NCI-H82 treated with DMSO at 0.1 percent for 48 hours (cell line): ENCODE measurements around the gene HERPUD2.
"Not testable (repeated sequence)": the region's sequence is repeated elsewhere in the genome, so short reads cannot be mapped to it uniquely, and the experiment has no call there.

ENCODE experiments used
- DNase-seq: peaks from one replicate; lab custom pipeline; 2025; ENCODE audit not compliant: unreplicated experiment; lab: John Stamatoyannopoulos, UW

HERPUD2 gene

GRCh38 chr7:35623381-35623780, 71.6 kb downstream of the HERPUD2 start:
- no peak for DNase-seq

- no peak for DNase-seq
Observed at GRCh38 chr7:35619863-35620262, 75.1 kb downstream of the HERPUD2 start.

- no peak for DNase-seq
Observed at GRCh38 chr7:35617041-35617440, 77.9 kb downstream of the HERPUD2 start.

- DNase-seq = no peak
Observed at GRCh38 chr7:35613150-35613549, 81.8 kb downstream of the HERPUD2 start.

GRCh38 chr7:35605760-35606159, 89.2 kb downstream of the HERPUD2 start:
- DNase-seq = no peak

- no peak for DNase-seq
Observed at GRCh38 chr7:35604595-35604994, 90.3 kb downstream of the HERPUD2 start.

GRCh38 chr7:35599645-35600044, 95.3 kb downstream of the HERPUD2 start:
- DNase-seq = no peak

- DNase-seq = no peak
Observed at GRCh38 chr7:35599061-35599460, 95.9 kb downstream of the HERPUD2 start.

GRCh38 chr7:35596061-35596460, 98.9 kb downstream of the HERPUD2 start:
- DNase-seq = no peak

GRCh38 chr7:35593899-35594298, 101.0 kb downstream of the HERPUD2 start:
- DNase-seq = no peak

- no peak for DNase-seq
Observed at GRCh38 chr7:35588647-35589046, 106.3 kb downstream of the HERPUD2 start.

- DNase-seq = no peak
Observed at GRCh38 chr7:35584990-35585389, 109.9 kb downstream of the HERPUD2 start.

GRCh38 chr7:35584533-35584932, 110.4 kb downstream of the HERPUD2 start:
- DNase-seq = not testable (repeated sequence)
